Epithelial cell of esophagus (primary cell): ENCODE data around the gene KIT.

Source experiments
- DNase-seq: peaks from one replicate; pipeline ENCODE4 v3.0.0; 2010; ENCODE audit warnings: low read depth
- H3K4me3 ChIP-seq: 2 replicates; pipeline ENCODE4 v1.5.1; 2011; ENCODE audit warnings: mild to moderate bottlenecking, low read length, control low read depth
- TF ChIP-seq, protein P1 (sequence below): IDR thresholded peaks from 2 replicates; pipeline ENCODE4 v1.5.1; 2011; ENCODE audit warnings: low read depth, mild to moderate bottlenecking, low read length, control low read depth, inconsistent platforms; ENCODE audit not compliant: insufficient read depth; ENCODE audit errors: missing control alignments

The KIT gene

DNA sequence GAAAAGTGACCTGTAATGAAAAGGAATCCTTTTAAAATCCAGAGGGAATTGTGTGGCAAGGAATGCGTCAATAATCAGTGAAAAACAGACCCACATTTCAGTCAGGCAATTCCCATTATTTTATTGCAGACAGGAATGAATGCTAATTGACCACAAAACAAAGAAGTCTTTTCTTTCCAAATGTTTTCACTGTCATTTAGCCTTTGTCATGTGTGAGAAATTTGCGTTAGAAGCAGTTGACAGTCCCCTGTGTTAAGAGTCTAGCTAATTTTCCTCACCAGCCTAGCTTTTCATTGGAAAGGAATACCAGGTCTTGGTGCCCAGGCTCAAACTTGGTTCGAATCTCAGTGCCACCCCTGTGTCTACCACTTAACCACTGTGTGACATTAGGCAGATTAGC, 83.4 kb downstream of the KIT start:
- DNase-seq: no peak
- no peak overlapping the region for H3K4me3 ChIP-seq
- TF ChIP-seq, protein P1, sequence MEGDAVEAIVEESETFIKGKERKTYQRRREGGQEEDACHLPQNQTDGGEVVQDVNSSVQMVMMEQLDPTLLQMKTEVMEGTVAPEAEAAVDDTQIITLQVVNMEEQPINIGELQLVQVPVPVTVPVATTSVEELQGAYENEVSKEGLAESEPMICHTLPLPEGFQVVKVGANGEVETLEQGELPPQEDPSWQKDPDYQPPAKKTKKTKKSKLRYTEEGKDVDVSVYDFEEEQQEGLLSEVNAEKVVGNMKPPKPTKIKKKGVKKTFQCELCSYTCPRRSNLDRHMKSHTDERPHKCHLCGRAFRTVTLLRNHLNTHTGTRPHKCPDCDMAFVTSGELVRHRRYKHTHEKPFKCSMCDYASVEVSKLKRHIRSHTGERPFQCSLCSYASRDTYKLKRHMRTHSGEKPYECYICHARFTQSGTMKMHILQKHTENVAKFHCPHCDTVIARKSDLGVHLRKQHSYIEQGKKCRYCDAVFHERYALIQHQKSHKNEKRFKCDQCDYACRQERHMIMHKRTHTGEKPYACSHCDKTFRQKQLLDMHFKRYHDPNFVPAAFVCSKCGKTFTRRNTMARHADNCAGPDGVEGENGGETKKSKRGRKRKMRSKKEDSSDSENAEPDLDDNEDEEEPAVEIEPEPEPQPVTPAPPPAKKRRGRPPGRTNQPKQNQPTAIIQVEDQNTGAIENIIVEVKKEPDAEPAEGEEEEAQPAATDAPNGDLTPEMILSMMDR: no peak

DNA sequence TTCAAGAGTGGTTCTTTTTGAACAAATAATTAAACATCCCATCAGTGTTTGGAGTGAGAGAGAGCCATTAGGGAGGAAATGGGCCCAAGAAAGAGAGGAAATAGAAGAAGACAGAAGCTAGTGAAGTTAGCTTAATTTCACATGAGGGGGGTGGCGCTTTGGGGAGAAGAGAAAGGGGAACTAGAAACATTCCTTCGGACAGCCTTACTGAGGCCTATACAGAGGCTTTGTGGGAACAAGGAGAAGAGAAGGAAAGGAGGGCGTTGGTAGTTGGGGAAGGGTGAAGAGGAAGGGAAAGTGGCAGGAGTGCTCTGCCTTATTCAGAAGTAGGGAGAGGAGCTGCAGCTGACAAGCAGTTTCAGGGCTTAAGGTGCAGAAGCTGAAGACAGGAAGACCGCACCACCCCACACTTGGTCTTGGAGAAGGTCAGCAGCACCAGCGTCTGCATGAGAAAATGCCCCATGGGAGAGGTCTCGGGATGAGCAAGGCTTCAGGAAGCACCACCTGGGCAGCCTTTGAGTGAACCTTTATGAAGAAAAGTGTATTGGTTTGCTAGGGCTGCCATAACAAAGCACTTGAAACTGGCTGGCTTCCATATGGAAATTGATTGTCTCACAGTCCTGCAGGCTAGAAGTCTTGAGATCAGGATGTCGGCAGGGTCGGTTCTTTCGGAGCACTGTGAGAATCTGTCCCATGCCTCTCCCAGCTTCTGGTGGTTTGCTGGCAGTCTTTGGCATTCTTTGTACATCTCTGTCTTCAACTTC, 85.1 kb downstream of the KIT start:
- TF ChIP-seq, protein P1: no peak
- DNase-seq: no peak
- no peak overlapping the region for H3K4me3 ChIP-seq

DNA sequence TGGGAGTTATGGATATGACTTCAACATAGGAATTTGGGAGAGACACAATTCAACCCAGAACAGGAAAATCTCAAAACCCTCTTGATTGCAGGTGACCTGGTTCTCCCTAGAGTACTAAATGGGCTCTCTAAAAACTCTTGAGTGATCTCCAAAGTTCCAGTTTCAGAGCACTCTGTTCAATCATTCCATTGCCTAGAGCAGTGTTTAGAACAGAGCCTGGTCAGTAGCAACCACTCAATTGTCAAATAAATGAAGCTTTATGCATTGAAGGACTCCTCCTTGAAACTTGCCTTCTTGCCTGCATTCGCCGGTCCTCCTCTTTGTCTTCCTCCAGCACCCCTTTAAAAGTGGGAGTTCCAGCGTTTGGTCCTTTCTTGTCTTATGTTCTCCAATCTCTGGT, 85.8 kb downstream of the KIT start:
- no peak for DNase-seq
- TF ChIP-seq, protein P1: no peak
- no peak overlapping the region for H3K4me3 ChIP-seq

DNA sequence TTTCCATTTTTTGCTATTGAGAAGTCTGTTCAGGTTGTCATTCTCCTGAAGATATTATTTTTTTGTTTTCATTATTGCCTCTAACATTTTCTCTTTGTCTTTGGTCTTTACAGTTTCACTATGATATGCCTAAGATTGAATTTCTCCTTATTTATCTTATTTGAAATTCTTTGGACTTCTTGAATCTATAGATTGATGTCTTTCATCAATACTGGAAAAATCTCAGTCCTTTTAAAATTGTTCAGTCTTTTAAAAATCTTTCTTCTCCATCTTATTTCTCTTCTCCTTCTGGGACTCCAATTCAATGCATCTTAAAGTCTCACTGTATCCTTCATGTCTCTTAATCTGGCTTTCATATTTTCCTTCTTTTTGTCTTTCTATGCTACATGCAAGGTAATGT, 86.7 kb downstream of the KIT start:
- no peak for DNase-seq
- TF ChIP-seq, protein P1: no peak
- no peak overlapping the region for H3K4me3 ChIP-seq

DNA sequence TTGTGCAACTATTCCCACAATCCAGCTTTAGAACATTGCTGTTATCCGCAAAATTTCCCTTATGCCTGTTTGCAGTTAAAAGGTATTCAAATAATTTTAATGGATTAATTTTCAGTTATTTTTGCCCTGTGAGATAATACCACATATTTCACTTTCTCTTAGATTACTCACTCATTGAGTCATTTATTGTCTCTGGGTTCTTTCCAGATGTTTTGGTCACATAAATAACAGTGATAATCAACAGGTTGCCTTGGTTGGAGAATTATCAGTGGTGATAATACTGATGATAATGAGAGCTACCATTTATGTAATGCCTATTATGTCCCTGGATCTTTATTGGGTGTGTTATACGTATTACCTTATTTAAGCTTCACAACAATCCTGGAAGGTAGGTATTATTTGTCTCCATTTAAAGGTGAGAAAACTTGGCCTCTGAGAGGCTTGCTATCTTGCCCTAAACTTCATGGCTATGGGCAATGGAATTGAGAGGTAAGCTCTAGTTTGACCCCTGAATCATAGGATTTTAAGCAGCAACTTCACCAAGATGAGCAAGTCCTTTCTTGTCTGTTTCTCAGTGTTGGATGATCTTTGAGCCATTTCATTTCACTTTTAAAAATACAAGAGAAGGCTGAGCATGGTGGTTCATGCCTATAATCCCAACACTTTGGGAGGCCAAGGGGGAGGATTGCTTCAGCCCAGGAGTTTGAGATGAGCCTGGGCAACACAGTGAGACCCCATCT, 87.4 kb downstream of the KIT start:
- no peak overlapping the region for H3K4me3 ChIP-seq
- peak; percentile 35 for DNase-seq
- TF ChIP-seq, protein P1: no peak

DNA sequence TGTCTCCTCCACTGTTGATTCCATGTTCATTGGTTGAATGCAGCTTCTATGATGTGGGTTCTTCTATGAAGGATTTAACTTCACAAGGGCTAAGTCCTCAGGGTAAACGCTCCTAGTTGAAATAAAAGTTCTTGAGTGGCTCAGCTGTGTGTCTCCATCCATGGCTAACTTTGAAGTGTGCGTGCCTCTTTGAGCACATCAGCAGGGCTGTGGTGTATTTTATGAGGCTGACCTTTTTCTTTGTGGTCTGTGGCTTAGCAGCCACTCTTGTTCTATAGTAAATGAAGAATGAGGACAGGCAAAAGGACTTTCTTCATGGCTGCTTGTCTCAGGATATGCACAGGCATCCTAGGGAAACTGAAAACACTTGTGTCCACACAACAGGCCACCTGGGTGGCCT, 88.5 kb downstream of the KIT start:
- H3K4me3 ChIP-seq: no peak overlapping the region
- TF ChIP-seq, protein P1: no peak
- DNase-seq: no peak

DNA sequence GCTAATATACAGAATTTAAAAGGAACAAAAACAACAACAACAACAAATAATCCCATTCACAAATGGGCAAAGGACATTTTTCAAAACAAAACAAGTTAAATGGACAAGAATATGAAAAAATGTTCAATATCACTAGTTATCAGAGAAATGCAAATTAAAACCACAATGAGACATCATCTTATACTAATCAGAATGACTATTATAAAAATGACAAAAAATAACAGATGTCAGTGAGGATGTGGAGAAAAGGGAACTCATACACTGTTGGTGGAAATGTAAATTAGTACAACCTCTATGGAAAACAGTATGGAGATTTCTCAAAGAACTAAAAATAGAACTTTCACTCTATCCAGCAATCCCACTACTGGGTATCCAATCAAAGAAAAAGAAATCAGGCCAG, 92.6 kb downstream of the KIT start:
- no peak overlapping the region for H3K4me3 ChIP-seq
- no peak for DNase-seq
- TF ChIP-seq, protein P1: no peak
